NCI-H146 (cell line): ENCODE results near the gene IL17RA.

Experiments
- DNase-seq: peaks from one replicate; lab custom pipeline; 2025; lab: John Stamatoyannopoulos, UW

IL17RA gene

GRCh38 chr22:17157714-17158113 lies 72.9 kb downstream of the IL17RA start:
- DNase-seq: no peak

GRCh38 chr22:17158176-17158567 lies 73.4 kb downstream of the IL17RA start:
- no peak for DNase-seq

- DNase-seq: peak; percentile 80
These were observed 74.0 kb downstream of the IL17RA start, which contains the start of gene HDHD5 for GRCh38 chr22:17158568-17159503. TSS of gene HDHD5 (minus strand) at chr22:17159277. CDS start at chr22:17159251, 26 bp downstream.

GRCh38 chr22:17159504-17159951 lies 74.7 kb downstream of the IL17RA start:
- DNase-seq: peak; percentile 52

- DNase-seq: no peak
These were observed 77.2 kb downstream of the IL17RA start for GRCh38 chr22:17161991-17162390.

GRCh38 chr22:17162731-17163130 lies 77.9 kb downstream of the IL17RA start:
- DNase-seq: no peak

- DNase-seq: no peak
These were observed 79.7 kb downstream of the IL17RA start for GRCh38 chr22:17164392-17165024.
